GM19099 (cell line): ENCODE results near the gene LGR6.

ENCODE experiments used
- POLR2A ChIP-seq: IDR thresholded peaks from 3 replicates; pipeline ENCODE4 v1.6.1; 2011; ENCODE audit warnings: low read depth; ENCODE audit not compliant: insufficient read length; ENCODE audit errors: extremely low read depth

The LGR6 gene

DNA sequence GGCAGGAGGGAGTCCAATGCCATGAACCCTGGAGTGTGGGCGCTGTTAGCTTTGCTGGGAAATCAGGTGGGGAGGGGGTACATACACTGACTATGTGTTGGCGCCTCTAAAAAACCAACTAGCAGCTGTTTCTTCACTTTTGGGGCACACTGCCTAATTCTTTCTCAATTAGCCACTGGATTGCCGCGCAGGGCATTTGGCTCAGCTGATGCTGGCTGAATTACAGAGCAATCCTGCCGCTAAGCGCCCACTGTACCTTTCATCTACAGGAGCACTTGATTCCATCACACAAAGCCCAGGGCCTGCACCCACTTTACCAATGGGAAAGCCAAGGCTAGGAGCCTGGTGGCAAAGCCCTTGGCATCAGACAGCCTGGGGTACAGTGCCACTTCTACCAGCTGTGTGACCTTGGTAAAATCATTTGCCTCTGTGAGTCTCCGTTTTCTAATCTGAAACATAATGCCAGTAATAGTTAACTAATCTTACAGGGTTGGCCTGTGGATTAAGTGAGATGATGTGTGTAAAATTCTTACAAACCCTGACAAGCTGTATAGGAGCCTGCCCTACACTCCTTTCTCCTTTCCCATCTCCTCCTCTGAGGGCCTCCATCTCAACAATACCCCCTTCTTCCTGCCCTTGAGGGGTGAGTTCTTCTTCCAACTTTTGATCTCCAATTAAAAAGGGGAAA lies 89.1 kb downstream of the LGR6 start:
- no peak for TF ChIP-seq POLR2A

DNA sequence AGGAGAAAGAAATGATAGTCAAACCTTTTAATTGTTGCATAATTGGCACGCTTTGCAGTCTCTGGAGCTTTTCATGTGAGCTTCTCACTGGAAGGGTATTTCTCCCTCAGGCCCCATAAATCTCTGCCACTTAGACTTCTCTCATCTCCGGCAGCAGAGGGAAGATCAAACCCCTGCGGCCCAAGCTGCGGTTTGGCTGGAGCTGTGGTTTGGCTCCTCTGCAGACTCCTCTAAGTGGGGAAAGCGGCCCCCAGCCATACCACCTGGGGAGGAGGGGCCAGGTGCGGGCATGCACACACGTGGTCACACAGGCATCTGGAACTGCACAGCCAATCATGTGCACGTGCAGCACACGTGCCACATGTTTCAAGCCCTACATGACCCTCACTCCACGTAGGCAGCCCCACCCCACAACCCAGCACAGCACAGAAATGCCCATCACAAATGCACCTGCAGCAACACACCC lies 89.8 kb downstream of the LGR6 start:
- no peak for TF ChIP-seq POLR2A

DNA sequence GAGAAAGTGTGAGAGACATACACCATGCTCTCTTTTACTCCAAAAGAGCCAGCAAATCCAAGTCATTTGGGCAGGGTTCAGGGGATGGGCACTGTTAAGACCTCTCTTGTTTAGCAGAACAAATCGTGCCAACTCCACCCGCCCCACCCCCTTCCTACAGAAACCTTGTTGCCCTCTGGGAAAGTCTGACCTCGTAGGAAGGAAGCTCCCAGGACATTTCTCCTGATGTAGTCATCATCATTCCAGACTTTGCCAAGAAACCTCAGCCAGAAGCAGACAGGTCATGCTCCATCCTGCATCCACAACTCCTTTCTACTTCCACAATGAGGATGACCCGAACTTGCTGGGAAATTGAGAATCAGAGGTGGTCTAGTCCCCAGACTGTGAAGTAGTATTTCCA lies 90.4 kb downstream of the LGR6 start:
- no peak for TF ChIP-seq POLR2A

DNA sequence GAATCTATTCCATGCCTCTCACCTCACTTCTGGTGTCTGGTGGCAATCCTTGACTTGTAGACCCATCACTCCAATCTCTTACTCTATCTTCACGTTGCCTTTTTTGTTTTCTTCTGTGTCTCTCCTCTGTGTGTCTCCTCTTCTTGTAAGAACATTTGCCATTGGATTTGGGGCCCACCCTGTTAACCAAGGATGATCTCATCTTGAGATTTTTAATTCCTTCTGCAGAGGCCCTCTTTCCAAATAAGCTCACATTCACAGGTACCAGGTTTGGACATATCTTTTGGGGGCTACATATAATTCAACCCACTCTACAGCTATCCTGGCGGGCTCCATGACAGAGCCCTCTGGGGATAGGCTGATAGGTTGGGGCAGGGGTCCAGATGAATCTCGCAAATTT lies 92.3 kb downstream of the LGR6 start:
- TF ChIP-seq POLR2A = no peak

DNA sequence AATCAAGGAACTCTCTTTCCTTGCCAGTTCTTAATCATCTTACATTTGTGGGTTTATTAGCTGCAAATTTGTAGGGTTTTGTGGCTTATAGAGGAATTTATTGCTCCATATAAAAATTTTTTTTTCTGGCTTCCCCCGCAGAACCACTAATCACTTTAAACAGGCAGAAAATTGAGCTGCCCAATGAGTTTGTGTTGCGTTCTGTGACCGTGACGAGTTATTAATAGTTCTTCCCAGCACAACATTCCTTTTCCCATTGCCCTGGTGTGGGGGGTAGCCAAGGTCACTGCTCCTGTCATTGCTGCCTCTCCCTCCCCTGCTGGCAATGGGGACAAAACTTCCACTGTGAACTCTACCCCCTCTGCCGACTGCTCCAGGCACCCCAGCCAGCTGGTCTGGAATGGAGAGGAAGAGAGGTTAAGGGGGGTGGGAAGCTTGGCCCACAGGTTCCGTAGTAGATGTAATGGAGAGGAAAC lies 93.1 kb downstream of the LGR6 start:
- TF ChIP-seq POLR2A = no peak

DNA sequence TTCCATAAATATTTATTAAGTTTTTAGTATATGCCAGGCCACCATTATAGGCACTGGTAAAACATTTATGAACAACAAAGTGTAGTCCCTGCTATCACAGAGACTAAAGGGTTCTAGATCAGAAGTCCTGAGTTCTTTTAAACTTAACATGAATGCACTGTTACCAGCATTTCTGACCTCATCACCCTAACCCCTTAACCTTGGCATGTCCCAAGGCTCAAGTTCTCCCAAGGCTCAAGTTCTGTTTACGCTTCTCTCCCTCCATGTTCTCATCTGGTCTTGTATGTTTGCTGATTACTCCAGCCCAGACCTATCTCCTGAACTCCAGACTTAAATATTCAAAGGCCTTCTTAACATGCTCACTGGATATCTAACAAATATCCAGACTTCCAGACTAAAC lies 93.6 kb downstream of the LGR6 start:
- no peak for TF ChIP-seq POLR2A

DNA sequence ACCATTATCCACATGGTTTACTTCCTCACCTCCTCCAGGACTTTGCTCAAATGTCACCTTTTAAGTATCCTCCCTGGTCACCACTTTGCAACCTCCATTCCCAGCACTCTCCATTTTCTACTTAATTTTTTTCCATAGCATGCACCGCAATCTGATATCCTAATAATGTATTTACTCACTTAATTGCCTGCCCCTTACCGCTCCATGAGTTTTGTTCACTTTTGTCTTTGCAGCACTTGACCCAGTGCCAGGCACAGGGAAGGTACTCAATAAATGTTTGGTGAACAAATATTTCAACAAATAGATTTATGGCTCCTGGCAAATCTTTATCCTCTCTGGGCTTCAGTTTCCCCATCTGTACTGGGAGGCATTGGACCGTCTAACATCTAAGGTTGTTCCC lies 94.6 kb downstream of the LGR6 start:
- TF ChIP-seq POLR2A = no peak

DNA sequence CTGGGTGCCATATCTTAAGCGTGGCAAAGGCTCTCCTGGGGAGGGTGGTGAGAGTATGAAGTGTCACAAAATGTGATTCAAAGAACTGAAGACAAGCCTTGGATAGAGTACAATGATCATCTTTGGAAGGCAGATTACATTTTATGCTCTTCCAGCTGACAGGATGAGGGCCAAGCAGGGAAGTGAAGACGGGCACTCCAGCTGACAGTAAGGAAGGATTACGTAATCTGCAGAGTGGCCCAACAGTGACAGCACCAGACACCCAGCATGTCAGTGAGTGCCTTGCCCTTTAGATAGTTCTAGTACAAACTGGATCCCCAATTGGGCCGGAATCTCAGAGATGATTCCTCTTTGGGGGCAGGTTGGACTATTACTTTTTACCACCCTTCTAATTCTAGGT lies 95.4 kb downstream of the LGR6 start:
- no peak for TF ChIP-seq POLR2A

DNA sequence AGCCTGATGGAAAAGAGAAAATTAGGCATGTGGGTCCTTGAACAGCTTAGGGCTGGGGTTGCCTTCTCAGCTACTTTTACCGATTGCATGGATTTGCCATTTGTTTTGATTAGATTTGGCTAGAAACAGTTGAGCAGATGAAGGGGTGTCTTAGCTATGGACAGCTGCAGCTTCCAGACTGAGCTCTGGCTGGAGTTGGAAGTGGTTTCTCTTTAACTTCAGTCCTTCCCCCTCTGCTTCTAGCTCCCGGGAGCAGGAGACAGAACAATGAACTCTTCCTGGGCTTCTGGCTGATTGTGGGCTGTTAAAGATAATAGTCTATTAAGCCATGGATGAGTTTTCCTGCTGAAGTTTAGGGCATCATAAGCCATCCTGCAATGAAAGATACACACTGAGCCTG lies 97.4 kb downstream of the LGR6 start:
- TF ChIP-seq POLR2A = no peak

DNA sequence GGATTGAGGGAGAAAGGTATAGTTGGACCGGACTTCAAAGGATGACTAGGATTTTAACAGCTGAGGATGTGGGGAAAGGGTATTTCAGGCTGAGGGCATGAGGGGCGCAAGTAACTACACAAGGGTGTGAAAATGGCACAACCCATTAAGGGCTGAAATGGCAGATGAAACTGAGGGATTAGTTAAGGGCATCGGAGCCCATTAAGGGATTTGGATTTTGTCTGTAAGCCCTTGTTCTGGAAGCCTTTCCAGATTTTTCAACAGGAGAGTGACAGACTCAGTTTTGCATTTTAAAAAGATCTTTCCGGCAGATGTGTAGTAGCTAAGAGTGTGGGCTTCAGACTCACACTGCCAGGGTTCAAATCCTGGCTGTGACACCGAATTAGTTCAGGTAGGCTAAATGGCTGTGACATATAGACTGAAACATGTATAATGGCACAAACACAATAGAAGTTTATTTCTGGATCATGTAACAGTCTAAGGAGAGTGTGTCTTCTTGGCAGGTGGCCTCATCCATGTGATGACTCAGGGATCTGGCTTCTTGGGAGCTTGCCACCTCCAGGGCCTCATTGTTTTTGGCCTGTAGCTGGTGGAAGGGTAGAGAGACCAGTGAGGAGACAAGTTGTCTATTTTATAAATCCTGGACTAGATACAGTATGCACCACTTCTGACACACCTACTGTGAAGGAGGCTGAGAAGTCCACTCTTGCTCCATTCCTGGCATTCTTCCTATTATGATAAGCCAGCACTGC lies 98.5 kb downstream of the LGR6 start:
- no peak for TF ChIP-seq POLR2A

DNA sequence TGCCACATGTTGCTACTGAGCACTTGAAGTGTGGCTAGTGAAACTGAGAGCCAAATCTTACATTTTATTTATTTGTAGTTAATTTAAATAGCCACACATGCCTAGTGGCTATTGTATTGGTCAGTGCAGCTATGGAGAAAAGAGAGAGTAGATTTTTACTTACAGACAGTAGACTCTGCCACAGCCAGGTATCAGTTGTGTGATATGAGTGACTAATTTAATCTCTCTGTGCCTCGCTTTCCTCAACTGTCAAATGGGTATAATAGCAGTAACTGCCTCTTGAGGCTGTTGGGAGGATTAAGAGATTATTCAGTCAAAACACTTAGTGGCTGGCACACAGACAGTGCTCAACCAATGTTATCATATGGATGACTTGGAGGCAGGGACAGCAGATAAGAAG lies 99.2 kb downstream of the LGR6 start:
- no peak for TF ChIP-seq POLR2A

DNA sequence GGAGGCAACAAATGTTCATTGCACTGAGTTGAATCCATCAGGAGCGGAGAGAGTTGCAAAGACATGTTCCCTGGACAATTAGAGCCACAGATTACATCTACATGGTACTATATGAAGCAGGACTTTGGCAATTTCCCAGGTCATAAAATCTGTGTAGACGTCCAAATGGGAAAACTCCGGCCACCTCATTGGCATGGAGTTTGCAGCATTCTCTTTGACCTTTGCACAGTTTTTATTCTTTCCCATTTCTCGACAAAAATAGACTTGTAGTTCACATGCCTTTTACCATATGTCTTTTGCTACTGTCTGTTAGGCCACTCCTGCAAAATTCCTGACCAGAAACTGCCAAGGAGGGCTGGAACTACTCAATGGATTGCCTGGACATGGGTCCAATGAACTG lies 100.0 kb downstream of the LGR6 start:
- no peak for TF ChIP-seq POLR2A

DNA sequence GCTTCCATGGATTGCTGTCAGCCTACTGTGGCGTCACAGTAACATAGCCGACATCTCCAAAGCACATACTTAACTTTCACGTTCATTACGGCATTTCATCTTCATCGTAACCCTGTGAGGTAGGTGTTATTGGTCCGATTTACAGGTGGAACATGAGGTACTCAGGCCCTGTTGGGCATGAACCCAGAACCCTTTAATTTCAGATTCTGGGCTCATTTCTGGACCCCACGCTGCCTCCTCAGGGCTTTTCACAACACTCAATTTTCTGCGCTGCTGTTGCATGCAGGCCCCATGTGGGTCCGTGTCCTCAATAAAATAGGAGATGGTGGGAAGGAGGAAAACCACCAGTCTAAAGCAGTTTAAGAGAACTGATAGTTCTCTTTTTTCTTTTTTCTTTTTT lies 108.6 kb downstream of the LGR6 start:
- no peak for TF ChIP-seq POLR2A

DNA sequence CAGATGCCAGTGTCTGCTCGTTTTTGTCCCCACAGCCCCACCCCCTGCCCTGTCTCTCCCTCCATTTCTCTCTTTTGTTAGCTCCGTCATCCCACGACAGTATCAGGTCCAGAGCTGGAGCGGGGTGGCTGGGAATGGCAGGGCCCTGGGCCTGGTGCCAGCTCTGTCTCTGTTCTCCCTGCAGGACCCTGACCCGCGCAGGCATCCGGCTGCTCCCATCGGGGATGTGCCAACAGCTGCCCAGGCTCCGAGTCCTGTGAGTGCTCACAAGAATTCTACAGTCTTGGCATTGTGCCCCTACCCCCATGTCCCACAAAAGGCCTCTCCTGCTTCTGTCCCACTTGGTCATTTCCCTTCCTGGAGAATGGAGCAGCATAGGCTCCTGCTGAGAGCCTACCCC lies 110.8 kb downstream of the LGR6 start:
- TF ChIP-seq POLR2A = no peak

DNA sequence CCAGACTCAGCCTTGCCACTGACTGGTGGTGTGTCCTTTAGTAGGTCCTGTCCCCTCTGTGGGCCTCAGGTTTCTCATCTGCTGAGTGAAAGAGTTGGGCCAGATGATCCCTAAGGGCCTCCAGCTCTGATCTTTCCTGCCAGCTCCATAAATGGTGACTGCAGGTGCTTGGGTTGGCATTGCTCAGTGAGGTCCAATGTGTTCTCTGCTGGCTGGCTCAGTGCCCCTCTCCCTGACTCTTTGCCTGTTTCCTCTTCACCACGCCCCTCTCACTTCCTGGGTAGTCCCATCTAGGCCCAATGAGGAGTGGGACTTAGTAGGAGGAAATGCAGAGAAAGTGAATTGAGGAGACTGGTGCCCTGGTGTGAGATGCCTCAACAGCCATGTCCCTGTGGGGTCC lies 111.6 kb downstream of the LGR6 start:
- TF ChIP-seq POLR2A = no peak

DNA sequence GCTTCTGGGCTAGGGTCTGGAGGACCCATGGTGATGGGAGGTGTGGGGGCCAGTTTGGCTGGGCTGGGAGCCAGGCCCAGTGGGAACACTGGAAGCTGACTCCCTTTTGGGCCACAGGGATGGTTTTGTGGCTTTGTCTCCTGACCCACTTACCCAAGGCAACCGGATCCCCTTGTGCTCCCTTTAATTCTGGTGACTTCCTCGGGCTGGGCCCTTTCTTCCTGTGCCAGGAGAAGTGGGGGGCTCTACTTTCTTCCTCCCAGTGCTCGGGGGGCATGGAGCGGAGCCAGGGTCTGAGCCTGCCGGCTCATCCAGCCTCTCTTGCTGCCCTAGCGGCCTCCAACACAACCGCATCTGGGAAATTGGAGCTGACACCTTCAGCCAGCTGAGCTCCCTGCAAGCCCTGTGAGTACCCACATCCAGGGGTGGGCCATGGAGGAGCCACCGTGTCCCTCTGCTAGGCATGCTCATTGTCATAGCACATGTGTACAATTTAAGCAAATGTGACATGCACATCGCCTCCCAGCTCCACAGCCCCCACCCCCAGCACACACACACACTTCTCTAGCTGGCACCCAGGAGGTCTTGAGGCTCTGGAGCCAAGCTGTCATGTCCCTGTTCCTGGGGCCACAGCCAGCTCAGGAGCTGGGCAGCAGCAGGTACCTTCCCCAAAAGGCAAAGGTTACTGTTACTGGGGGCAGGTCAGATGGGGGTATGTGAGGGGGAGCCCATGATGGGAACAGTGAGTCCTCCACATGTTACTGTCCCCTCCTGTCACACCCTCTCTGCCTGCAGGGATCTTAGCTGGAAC lies 113.1 kb downstream of the LGR6 start:
- TF ChIP-seq POLR2A = no peak

DNA sequence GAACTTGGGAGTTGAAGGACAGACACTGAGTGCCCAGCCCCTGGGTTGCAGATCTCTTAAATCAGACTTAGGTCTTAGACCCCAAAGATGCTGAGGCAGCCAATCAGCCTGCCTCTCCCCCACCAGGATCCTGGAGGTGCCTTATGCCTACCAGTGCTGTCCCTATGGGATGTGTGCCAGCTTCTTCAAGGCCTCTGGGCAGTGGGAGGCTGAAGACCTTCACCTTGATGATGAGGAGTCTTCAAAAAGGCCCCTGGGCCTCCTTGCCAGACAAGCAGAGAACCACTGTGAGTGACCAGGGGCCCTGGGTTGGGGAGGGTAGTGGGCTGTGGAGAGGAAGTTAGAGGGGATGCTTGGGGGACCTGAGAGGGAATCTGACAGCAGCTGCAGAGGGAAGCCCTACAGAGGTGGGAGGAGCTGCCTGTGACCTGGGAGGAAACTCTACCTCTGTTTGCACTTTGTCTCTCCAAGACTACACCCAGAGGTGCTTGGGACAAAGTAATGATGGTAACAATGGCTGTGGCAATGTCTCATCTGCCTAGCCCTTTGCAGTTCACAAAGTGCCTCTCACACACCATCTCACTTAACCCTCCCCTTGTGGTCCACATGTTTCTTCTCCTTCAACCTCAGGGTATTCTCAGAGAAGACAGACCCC lies 116.6 kb downstream of the LGR6 start:
- no peak for TF ChIP-seq POLR2A
